SIG-M5 (cell line): ENCODE results near the gene PPP1R1A.

Experiments
- DNase-seq: peaks from one replicate; lab custom pipeline; 2025; lab: John Stamatoyannopoulos, UW

PPP1R1A gene, protein sequence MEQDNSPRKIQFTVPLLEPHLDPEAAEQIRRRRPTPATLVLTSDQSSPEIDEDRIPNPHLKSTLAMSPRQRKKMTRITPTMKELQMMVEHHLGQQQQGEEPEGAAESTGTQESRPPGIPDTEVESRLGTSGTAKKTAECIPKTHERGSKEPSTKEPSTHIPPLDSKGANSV

DNA sequence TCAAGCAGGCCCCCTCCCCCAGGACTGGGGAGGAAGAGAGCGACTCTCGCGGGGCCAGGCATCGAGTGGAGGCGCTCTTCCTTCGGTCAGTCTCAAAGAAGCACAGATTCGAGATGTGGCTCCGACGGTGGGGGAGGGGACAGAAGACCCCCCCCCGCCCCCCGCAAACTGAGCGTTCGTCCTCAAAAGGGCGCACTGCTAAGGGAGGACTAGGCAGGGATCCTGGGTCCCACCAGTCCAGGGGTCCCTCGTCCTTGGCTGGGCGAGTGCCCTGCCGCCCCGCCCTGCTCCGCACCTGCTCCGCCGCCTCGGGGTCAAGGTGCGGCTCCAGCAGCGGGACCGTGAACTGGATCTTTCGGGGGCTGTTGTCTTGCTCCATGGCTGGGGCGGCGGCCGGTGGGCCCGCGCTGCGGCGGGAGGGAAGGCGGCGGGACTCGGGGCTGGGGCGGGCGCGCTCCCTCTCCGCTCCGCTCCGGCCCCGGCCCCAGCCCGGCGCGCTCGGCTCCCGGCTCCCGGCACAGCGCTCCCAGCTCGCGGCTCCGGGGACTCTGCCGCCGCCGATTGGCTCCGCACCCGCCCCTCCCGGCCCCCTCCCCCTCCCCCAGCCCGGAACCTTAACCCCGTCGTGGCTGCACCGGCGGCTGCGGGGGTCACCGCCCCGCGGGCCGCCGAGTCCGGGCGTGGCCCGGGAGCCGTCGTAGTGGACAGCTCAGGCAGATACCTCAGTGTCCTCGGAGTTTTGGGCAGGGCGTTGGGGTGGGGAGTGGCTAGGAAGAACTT lies at the start of gene PPP1R1A:
TSS of gene PPP1R1A (minus strand) at position 550 of the 780 bp plus-strand sequence. CDS start at position 379, 171 bp downstream.
- DNase-seq, result no peak

DNA sequence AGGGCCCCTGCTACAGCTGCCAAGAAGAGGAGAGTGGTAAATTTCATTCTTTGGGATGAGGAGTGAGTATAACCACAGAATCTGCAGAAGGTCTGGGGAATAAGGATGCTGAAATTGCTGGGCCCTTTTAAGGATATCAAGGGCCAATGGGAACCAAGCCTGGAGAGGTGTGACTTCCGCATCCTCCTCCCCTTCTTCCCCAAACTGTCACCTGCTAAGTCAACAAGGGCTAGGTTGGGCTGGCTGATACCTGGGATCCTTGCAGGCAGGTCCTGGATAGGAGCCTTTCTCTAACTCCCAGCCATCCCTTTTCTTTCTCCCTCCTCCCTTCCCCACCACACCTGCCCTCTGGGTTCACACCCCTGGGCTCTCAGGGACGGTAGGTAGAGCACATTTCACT lies 46.3 kb upstream of the PPP1R1A start, which contains the start of gene LACRT:
TSS of gene LACRT (minus strand) at position 101 of the 400 bp plus-strand sequence. CDS start at position 47, 54 bp downstream.
- no peak for DNase-seq

DNA sequence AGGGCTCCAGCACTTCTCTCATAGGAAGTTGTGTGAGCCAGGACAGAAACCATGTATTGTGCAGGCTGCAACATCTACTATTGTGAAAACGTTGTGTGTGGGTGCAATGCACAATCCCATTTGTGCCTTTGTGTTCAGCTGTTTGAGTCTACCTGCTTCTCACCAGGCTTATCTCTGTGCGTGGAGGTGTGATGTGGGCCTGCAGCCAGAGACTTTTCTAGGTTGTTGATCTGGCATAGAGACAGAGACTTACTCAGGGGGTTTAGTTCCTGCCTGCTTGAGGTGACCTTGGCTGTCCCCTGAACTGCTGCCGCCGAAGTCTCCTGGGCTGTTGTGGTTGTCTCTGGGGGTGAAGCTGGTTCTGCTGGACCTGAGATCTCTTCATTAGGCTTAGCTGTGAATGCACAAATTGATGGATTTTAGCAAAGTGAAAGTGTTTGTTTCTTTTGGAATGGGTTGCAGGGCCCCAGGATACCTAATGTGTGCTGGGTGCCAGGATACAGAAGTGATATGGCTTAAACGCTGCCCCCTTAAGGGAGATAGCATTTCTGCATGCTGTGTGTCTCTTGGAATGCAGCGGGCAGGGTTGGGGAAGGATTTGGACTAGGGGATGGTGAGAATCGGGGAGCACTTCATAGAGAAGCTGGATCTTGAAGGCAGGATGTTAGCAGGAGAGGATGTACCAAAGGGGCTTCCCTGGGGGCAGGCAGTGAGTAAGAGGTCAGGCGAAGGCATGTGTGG lies 43.7 kb upstream of the PPP1R1A start:
- no peak for DNase-seq

DNA sequence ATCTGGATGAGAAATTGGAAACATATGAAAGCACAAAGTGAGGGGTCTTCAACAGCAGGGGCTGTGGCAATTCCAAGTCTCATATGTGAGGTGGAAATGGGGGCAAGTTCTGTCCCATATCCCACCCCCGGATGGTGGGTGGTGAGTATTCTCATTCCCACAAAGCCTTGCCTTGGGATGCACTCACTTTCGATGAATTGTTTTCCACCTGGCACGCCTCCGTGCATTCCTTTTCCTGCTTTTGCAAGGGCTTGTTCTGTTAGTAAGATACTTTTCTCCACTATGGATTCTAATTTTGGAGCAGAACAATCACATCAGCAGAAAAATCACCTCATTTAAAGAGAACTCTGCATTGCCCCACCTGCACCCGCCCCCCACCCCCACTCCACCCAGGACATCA lies 43.1 kb upstream of the PPP1R1A start:
- no peak for DNase-seq

DNA sequence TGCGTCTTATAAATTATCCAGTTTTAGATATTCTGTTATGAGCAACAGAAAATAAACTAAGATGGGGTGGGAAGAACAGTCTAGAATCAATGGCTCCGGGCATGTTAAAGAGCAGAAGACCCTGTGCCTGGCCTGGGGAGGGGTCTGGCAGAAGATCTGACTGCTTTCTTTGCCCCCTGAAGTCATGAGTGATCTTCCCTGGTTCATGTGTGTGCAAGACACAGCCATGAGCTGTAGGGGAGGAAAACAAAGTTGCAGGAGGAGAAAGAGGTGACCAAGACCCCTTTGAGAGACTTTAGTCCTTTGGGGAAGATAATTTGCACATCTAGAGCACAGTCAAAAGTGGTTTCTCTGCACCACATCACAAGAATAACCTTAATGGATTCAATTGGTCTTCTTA lies 41.5 kb upstream of the PPP1R1A start:
- DNase-seq, result no peak

DNA sequence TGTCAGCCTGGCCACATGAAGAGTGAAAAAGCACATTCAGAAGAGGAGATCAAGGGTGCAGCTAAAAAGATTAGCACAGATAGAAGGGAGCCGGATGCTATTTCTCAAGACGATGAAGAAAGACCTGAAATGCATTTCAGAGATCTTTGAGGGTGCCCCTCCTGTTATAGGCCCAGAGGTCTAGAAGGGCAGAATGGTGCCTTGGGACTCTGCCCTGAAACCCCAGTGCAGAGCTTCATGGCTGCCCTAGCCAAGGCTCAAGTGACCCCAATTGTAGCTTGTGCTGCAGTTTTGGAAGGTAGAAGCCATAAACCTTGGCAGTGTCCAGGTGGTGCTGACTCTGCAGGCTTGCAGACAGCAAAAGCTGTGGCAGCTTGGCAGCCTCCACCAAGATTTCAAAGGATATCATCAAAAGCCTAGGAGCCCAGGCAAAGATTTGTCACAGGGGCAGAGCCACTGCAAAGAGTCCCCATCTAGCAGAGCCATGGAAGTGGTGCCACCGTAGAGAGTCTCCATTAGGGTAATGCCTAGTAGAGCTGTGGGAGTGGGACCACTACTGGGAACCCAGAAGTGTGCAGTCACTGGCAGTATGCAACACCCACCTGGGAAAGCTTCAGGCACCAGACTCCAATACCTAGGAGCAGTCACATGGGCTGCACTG lies 39.9 kb upstream of the PPP1R1A start:
- DNase-seq, result no peak

DNA sequence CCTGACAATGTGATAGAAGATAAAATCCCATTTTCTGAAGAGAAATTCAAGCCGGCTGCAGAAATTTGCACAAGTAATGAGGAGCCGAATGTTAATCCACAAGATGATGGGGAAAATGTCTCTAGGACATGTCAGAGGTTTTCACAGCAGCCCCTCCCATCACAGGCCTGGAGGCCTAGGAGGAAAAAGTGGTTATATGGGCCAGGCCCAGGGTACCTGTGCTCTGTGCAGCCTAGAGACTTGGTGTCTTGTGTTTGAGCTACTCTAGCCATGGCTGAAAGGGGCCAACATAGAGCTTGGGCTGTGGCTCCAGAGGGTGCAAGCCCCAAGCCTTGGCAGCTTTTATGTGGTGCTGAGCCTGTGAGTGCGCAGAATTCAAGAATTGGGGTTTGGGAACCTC lies 38.8 kb upstream of the PPP1R1A start:
- DNase-seq, result no peak

DNA sequence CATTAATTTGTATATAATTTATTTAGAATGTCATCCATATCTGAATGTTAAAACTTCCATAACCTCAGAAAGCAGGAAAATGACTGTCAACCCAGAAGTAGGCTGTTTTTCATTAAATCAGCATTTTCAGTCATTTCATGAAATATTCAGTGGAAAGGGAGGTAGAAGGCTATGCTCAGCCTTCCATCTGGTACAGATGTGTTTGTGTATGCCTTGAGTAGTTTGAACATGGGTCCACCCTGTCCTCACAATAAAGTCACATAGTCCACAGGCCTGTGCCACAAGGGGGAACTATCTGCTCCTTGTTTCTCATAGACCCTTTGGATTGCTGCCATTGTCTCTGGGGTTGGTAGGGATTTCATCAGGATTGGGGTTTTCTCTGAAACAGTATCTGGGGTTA lies 37.1 kb upstream of the PPP1R1A start:
- no peak for DNase-seq

DNA sequence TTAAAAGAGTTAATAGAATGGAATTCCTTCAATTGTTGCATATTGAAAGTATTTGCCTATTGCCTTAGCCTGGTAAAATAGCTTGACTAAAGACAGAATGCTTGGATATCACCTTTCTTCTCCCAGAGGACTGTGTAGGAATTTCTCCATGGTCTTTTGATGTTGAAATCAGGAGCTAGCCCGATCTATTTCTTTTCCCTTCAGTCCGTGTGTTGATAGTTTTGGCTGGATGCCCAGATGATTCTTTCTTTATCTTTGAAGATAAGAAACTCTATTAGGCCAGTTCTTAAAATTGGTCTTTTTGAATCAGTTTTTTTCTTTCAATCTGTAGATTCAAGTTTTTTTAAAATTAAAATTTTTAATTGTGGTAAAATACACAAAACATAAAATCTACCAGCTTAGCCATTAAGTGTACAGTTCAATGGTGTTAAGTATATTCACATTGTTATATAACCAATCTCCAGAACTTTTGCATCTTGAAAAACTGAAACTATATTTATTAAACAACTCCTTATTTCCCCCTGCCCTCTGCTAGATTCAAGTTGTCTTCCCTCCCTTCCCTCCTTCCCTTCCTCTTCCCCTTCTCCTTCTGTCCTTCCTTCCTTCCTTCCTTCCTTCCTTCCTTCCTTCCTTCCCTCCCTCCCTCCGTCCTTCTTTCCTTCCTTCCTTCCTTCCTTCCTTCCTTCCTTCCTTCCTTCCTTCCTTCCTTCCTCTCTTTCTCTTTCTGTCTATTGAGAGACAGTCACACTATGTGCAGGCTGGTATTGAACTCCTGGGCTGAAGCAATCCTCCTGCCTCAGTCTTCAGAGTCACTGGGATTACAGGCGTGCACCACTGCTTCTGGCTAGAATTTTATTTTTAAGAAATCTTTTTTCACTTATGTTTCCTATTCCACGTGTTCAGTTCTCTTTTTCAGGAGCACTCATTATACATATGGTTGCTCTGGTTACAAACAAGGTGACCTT lies 36.1 kb upstream of the PPP1R1A start:
- no peak for DNase-seq

DNA sequence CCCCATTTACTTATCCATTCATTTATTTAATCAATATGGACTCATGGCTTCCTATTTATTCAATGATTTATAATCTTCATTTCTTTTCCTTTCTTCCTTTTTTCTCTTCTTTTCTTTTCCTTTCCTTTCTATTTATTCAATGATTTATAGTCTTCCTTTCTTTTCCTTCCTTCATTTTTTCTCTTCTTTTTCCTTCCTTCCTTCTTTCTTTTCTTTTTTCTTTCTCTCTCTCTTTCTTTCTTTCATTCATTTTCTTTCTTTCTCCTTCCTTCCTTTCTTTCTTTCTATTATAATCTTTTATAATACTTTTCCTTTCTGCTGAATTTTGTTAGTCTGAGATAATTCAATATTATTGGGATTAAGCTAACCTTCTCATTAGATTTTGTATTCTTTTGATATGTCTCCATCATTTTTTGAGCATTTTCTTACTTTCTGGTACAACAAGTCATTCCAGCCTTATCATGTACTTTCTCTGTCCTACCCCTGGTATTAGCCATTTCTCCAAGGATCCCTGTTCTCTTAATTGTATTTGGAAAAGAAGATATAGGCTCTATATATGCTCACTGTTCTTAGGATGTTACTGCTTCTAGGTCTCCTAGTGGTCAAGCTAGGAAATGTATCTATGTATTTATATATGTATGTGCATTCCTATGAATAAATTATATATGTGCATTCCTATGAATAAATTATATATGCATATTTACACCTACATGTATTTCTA lies 34.2 kb upstream of the PPP1R1A start:
- DNase-seq, result no peak

DNA sequence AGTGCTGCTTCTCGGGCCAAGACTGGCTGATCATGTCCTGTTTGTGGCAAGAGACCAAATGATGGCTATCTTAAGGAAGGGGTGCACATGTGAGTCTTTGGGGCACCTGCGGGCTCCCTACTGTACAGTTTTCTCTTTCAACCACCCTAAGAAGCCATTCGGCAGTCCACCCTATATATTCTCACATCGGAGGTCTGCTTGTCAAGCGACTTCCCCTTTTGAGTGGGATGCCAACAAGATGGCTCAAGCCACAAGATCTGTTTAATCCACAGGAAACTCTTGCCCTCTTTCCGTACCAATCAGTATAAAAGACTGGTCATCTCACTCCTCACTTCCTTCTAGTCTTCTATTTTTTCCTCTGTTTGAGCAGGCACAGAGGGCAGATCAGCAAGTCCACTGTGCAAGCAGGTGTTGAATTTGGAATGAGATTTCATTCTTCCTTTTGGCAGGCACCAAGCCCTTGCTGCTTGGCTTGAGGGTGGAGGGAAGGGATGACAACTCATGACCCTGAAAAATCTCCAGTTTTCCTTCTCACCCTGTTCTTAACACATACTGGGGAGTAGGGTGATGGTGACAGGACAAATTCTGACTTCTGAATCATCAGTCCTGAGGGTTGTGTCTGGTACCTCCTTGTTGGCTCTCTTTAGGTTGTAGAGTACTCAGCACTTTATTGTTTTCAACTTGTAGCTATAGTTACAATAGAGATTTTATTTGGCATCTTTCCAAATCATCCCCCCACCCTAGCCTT lies 28.6 kb upstream of the PPP1R1A start:
- no peak for DNase-seq

DNA sequence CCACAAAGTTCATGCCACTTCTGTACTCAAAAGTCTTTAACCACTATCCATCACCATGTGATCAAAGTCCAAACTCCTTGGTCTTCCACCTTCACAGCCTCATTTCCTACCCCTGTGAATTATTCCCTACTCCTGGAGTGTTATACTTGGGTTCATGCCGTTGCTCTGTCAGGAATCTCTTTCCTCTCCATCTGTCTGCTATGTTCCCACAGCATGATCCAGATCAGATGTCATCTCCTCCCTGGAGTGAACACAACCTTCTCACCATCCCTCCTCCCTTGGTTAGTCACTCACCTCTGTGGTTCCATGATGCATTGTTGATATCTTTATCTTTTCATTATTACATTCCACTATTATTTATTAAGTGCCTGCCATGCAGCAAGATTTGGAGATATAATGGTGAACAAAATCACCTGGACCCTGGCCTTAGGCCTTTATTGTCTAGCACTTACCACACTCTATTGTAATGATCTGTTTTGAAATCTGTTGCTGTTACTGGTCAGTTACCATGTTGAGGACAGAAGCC lies 23.8 kb upstream of the PPP1R1A start:
- DNase-seq, result no peak

DNA sequence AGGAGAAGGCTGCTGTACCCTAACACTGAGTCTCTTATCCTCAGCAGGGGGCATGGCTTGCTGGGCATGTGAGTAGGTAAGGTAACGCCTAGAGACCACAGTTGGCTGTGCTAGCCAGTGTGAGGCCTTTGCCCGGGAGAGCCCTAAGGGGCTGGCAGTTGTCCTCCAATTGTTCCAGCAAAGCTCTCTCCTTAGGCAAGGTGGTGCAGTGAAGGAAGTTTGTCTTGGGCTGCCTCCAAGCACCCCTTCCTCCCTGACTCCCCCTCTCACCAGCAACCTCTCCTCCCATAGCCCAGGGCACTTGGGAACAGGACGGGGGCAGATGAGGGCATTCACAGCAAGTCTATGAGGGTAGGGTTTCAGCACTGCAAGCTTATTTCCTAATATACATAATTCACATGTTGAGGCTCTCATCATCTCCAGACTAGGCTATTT lies 23.3 kb upstream of the PPP1R1A start:
- DNase-seq, result no peak

DNA sequence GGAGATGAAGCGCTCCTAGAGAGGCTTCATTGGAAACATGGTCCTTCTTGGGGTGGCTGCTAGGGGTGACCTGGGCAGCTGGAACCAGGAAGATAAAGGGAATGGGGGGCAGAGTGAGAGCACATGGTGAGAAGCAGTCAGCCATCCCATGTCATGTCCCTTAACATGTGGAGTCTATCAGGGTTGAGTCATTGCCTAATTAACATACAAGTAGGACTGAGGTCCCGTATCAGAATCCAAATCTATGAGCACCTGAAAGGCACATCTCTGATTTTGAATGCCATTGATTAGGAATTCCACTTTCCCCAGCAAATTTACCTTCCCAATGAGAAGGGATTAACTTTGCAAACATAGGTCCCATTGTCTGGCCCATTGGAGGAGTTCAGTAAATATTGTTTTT lies 20.3 kb upstream of the PPP1R1A start:
- DNase-seq, result no peak

DNA sequence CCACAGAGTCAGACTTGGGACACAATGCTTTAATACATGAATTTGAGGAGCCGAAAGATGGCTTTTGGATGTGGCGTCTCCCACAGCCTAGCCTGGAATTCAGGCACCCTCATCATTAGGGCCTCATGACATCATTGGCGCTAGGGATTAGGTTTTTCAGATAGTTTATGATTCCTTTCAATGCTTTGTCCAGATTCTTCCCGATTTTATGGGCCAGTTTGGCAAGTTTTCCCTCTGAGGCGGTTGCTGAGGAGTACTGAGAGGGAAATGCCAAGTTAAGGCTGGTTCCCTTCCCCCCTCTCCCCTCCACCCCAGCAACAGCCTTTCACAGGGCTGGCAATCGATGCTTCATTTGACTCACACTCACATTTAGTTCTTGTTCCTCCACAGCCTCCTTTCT lies 19.7 kb upstream of the PPP1R1A start:
- DNase-seq, result no peak

DNA sequence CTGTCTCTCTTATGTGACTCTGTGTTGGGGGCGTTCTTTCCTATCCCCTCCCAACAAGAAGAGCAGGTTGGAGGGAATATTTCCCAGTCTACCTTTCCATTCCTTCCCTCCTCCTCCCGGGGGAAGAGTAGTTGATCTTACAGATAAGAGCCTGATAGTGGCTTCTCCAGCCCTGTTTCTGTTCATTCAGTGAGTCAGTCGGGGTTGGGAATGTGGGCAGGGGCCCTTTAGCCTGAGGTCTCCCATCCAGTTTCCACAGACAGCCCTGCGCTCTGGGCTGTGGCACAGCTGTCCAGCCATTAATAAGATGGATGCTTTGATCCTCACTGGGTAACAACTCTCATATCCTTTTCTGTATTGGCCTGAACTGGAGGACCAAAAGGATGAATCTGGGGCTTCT lies 18.1 kb upstream of the PPP1R1A start:
- DNase-seq, result no peak

DNA sequence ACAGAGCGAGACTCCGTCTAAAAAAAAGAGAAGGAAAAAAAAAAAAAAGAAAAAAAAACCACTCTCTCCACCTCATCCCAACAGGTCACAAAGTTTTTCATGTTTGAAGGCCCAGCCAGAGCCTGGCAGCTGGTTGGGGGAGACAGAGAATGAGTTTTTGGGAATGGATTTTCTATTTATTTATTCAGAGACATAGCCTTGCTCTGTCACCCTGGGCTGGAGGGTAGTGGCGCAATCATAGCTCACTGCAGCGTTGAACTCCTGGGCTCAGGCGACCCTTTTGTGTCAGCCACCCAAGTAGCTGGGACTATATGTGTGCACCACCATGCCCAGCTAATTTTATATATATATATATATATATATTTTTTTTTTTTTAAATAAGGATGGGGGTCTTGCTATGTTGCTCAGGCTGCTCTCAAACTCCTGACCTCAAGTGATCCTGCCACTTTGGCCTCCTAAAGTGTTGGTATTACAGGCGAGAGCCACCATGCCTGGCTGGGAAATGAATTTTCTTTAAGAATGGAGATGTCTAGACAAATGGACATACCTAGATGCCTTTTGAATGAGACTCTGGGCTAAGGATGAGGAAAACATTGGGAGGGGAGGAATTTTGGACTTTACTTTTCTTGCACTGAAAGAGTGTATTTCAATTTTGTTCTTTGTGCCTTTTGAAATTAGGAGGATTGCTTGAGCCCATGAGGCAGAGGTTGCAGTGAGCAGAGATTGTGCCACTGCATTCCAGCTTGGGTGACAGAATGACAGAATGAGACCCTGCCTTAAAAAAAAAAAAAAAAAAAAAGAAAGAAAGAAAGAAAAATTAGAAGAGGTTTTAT lies 16.9 kb upstream of the PPP1R1A start:
- no peak for DNase-seq

DNA sequence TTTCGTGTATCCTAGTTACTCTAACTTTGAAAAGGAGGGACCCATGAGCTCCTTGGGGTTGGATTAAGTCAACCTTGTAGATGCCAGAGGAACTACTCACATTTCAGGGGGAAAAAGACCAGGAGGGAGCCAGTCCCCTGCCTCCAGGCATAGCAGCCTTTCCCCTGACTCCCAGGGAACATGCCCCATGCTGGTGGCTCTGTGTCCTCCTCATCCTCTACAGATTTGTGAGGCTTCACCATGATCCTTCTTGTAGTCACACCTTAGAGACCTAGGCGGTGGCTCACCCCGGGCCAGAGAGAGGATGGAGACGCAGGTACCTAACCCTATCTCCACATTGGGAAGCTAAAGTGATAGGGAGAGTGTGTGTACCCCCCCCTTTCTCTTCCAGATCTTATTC lies 16.0 kb upstream of the PPP1R1A start:
- DNase-seq, result no peak

DNA sequence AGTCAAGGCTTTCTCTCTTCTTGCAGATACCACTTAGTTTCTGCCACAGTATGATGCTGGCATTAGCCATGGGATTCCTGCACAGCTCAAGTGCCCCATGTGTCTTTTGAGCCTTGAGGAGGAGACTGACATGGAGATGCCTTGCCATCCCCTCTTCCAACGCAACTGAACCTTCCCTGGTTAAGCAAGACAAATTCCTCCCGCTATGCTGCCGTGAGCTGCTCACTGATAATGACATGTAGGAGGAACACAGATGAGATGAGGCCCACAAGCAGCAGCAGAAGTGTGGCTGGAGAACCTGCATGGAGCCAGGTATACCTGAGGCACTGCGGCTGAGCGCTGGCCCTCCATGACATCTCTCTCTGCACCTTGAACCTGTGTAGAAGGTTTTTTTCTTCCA lies 15.4 kb upstream of the PPP1R1A start:
- DNase-seq, result no peak
